Measurements from ENCODE around the gene DSCAML1. TPM values are rescaled to one million over a fixed set of nuclear protein-coding genes. Genes with fewer than 3 reads are reported as not detected.
A peak's percentile ranks its signal among the peaks of the same experiment; 100 is the strongest.

The DSCAML1 gene
- total and polyA plus RNA-seq, 7 experiments from 2014 or later: 0.17 to 1.3 (median 0.60) TPM; not detected in 2

- H3K4me1 Mint-ChIP-seq: no peaks in the 10 kb centered on the region
- no peak for DNase-seq
These were observed 354.8 kb downstream of the DSCAML1 start for GRCh38 chr11:117442049-117442868.

GRCh38 chr11:117441146-117441975, 355.7 kb downstream of the DSCAML1 start:
- no peaks in the 10 kb centered on the region for H3K36me3 Mint-ChIP-seq
- CTCF ChIA-PET: no interaction called here
- no peaks in the 10 kb centered on the region for H3K4me1 Mint-ChIP-seq
- peaks cover 0 to 6% (median 0%) of the 10 kb centered on the region in 11 donors for H3K9me3 Mint-ChIP-seq
- no peak overlapping the region for H3K27ac ChIP-seq (ENCODE audit: low read depth, low read length)
- H3K9me3 ChIP-seq (ENCODE audit: control insufficient read depth in 2 of 3, low read length in 3 of 3): no peaks in the 10 kb centered on the region
- no peaks in the 10 kb centered on the region for H3K36me3 ChIP-seq (ENCODE audit: control insufficient read depth in 2 of 3, insufficient read depth in 3 of 3, low read length in 3 of 3)
- H3K4me1 ChIP-seq (ENCODE audit: control insufficient read depth in 2 of 2, insufficient read depth in 2 of 2, low read length in 2 of 2): no peaks in the 10 kb centered on the region
- peaks cover 4 to 32% (median 22%) of the 10 kb centered on the region in 5 donors for H3K27me3 Mint-ChIP-seq
- H3K4me3 Mint-ChIP-seq: no peak overlapping the region
- ATAC-seq: no peak
- intact Hi-C loops (cut with micrococcal nuclease): no loop called here
- no peak overlapping the region for H3K4me3 ChIP-seq (ENCODE audit: low read length)
- no peaks in the 10 kb centered on the region for H3K27me3 ChIP-seq (ENCODE audit: control insufficient read depth in 2 of 2, insufficient read depth in 2 of 2, low read length in 2 of 2)
- POLR2A ChIA-PET: no interaction called here
- no peak for DNase-seq
- H3K27ac Mint-ChIP-seq: no peak overlapping the region

More at GRCh38 chr11:117442049-117442868, 354.8 kb downstream of the DSCAML1 start:
- H3K27ac Mint-ChIP-seq: no peak overlapping the region
- no peaks in the 10 kb centered on the region for H3K9me3 ChIP-seq (ENCODE audit: control insufficient read depth in 2 of 3, low read length in 3 of 3)
- H3K4me3 ChIP-seq (ENCODE audit: low read length): no peak overlapping the region
- CTCF ChIA-PET: no interaction called here
- no peak overlapping the region for H3K4me3 Mint-ChIP-seq
- peak; percentile 25 for ATAC-seq
- H3K27me3 ChIP-seq (ENCODE audit: control insufficient read depth in 2 of 2, insufficient read depth in 2 of 2, low read length in 2 of 2): no peaks in the 10 kb centered on the region
- H3K27ac ChIP-seq (ENCODE audit: low read depth, low read length): no peak overlapping the region
- peaks cover 0 to 28% (median 21%) of the 10 kb centered on the region in 5 donors for H3K27me3 Mint-ChIP-seq
- peaks cover 0 to 6% (median 0%) of the 10 kb centered on the region in 11 donors for H3K9me3 Mint-ChIP-seq
- intact Hi-C loops (cut with micrococcal nuclease): no loop called here
- no peaks in the 10 kb centered on the region for H3K36me3 Mint-ChIP-seq
- POLR2A ChIA-PET: no interaction called here
- H3K4me1 ChIP-seq (ENCODE audit: control insufficient read depth in 2 of 2, insufficient read depth in 2 of 2, low read length in 2 of 2): no peaks in the 10 kb centered on the region
- no peaks in the 10 kb centered on the region for H3K36me3 ChIP-seq (ENCODE audit: control insufficient read depth in 2 of 3, insufficient read depth in 3 of 3, low read length in 3 of 3)

- no peak for ATAC-seq
- Mint-ChIP-seq H3K4me1 (no peaks in the 10 kb centered on the region), H3K9me3 (peaks cover 0 to 6% (median 0%) of the 10 kb centered on the region in 11 donors), H3K27me3 (peaks cover 4 to 31% (median 26%) of the 10 kb centered on the region in 5 donors), H3K4me3 (no peak overlapping the region), H3K27ac (no peak overlapping the region), H3K36me3 (no peaks in the 10 kb centered on the region)
- no peaks in the 10 kb centered on the region for H3K9me3 ChIP-seq (ENCODE audit: control insufficient read depth in 2 of 3, low read length in 3 of 3)
- H3K4me1 ChIP-seq (ENCODE audit: control insufficient read depth in 2 of 2, insufficient read depth in 2 of 2, low read length in 2 of 2): no peaks in the 10 kb centered on the region
- no peaks in the 10 kb centered on the region for H3K27me3 ChIP-seq (ENCODE audit: control insufficient read depth in 2 of 2, insufficient read depth in 2 of 2, low read length in 2 of 2)
- intact Hi-C loops (cut with micrococcal nuclease): no loop called here
- H3K4me3 ChIP-seq (ENCODE audit: low read length): no peak overlapping the region
- no peak overlapping the region for H3K27ac ChIP-seq (ENCODE audit: low read depth, low read length)
- H3K36me3 ChIP-seq (ENCODE audit: control insufficient read depth in 2 of 3, insufficient read depth in 3 of 3, low read length in 3 of 3): no peaks in the 10 kb centered on the region
- no peak for DNase-seq
- CTCF ChIA-PET: no interaction called here
- POLR2A ChIA-PET: no interaction called here
These were observed 356.8 kb downstream of the DSCAML1 start for GRCh38 chr11:117440258-117440657.

GRCh38 chr11:117439256-117439655, 357.8 kb downstream of the DSCAML1 start:
- Mint-ChIP-seq H3K4me1 (no peaks in the 10 kb centered on the region), H3K36me3 (no peaks in the 10 kb centered on the region), H3K9me3 (peaks cover 0 to 6% (median 0%) of the 10 kb centered on the region in 11 donors), H3K4me3 (no peak overlapping the region), H3K27me3 (peaks cover 4 to 29% (median 22%) of the 10 kb centered on the region in 5 donors), H3K27ac (no peak overlapping the region)
- ChIA-PET CTCF (no interaction called here), POLR2A (no interaction called here)
- H3K4me1 ChIP-seq (ENCODE audit: control insufficient read depth in 2 of 2, insufficient read depth in 2 of 2, low read length in 2 of 2): no peaks in the 10 kb centered on the region
- no peak overlapping the region for H3K4me3 ChIP-seq (ENCODE audit: low read length)
- H3K27ac ChIP-seq (ENCODE audit: low read depth, low read length): no peak overlapping the region
- no peaks in the 10 kb centered on the region for H3K9me3 ChIP-seq (ENCODE audit: control insufficient read depth in 2 of 3, low read length in 3 of 3)
- no peaks in the 10 kb centered on the region for H3K27me3 ChIP-seq (ENCODE audit: control insufficient read depth in 2 of 2, insufficient read depth in 2 of 2, low read length in 2 of 2)
- H3K36me3 ChIP-seq (ENCODE audit: control insufficient read depth in 2 of 3, insufficient read depth in 3 of 3, low read length in 3 of 3): no peaks in the 10 kb centered on the region
- DNase-seq (no peak), ATAC-seq (no peak)
- intact Hi-C loops (cut with micrococcal nuclease): no loop called here

- DNase-seq (no peak), ATAC-seq (no peak)
- Histone ChIP-seq H3K27me3 (ENCODE audit: control insufficient read depth in 2 of 2, insufficient read depth in 2 of 2, low read length in 2 of 2) (no peaks in the 10 kb centered on the region), H3K4me1 (ENCODE audit: control insufficient read depth in 2 of 2, insufficient read depth in 2 of 2, low read length in 2 of 2) (no peaks in the 10 kb centered on the region), H3K4me3 (ENCODE audit: low read length) (no peak overlapping the region), H3K36me3 (ENCODE audit: control insufficient read depth in 2 of 3, insufficient read depth in 3 of 3, low read length in 3 of 3) (no peaks in the 10 kb centered on the region), H3K9me3 (ENCODE audit: control insufficient read depth in 2 of 3, low read length in 3 of 3) (no peaks in the 10 kb centered on the region), H3K27ac (ENCODE audit: low read depth, low read length) (no peak overlapping the region)
- CTCF ChIA-PET: no interaction called here
- POLR2A ChIA-PET: no interaction called here
- intact Hi-C loops (cut with micrococcal nuclease): no loop called here
- no peak overlapping the region for H3K4me3 Mint-ChIP-seq
- H3K27me3 Mint-ChIP-seq: peaks cover 4 to 24% (median 17%) of the 10 kb centered on the region in 5 donors
- H3K9me3 Mint-ChIP-seq: peaks cover 0 to 6% (median 0%) of the 10 kb centered on the region in 11 donors
- no peaks in the 10 kb centered on the region for H3K36me3 Mint-ChIP-seq
- no peaks in the 10 kb centered on the region for H3K4me1 Mint-ChIP-seq
- no peak overlapping the region for H3K27ac Mint-ChIP-seq
These were observed 358.5 kb downstream of the DSCAML1 start for GRCh38 chr11:117438371-117439000.

GRCh38 chr11:117437791-117438130, 359.3 kb downstream of the DSCAML1 start:
- no peak for DNase-seq

More at GRCh38 chr11:117437791-117438130, 359.3 kb downstream of the DSCAML1 start:
- Mint-ChIP-seq H3K4me3 (no peak overlapping the region), H3K36me3 (no peaks in the 10 kb centered on the region), H3K9me3 (peaks cover 0 to 6% (median 0%) of the 10 kb centered on the region in 11 donors), H3K4me1 (no peaks in the 10 kb centered on the region), H3K27me3 (peaks cover 4 to 22% (median 17%) of the 10 kb centered on the region in 5 donors), H3K27ac (no peak overlapping the region)
- Histone ChIP-seq H3K4me3 (ENCODE audit: low read length) (no peak overlapping the region), H3K9me3 (ENCODE audit: control insufficient read depth in 2 of 3, low read length in 3 of 3) (no peaks in the 10 kb centered on the region), H3K27ac (ENCODE audit: low read depth, low read length) (no peak overlapping the region), H3K4me1 (ENCODE audit: control insufficient read depth in 2 of 2, insufficient read depth in 2 of 2, low read length in 2 of 2) (no peaks in the 10 kb centered on the region), H3K36me3 (ENCODE audit: control insufficient read depth in 2 of 3, insufficient read depth in 3 of 3, low read length in 3 of 3) (no peaks in the 10 kb centered on the region), H3K27me3 (ENCODE audit: control insufficient read depth in 2 of 2, insufficient read depth in 2 of 2, low read length in 2 of 2) (no peaks in the 10 kb centered on the region)
- CTCF ChIA-PET: interaction anchor here (1.0 kb wide), 1 partner anchor 12 kb away, joined by 3 read pairs; no protein-coding TSS in a partner anchor
- POLR2A ChIA-PET: no interaction called here
- intact Hi-C loops (cut with micrococcal nuclease): no loop called here
- no peak for ATAC-seq
